Heart left ventricle (tissue), 16 donors: Measurements from ENCODE around the gene HPSE2. TPM values are rescaled to one million over a fixed set of nuclear protein-coding genes. Genes with fewer than 3 reads are reported as not detected.

ENCODE experiments used
- ATAC-seq, 4 donors: fragments of 200-7000 bp; cut with Tn5 transposase; one replicate each; pipeline ENCODE4 v1.9.1; 2020 to 2022; ENCODE audit warnings: moderate library complexity in 4 of 4, mild to moderate bottlenecking in 3 of 4, moderate number of reproducible peaks in 1 of 4
- DNase-seq, 5 donors: peaks; one replicate each; pipeline ENCODE4 v3.0.0-alpha.2; 2020
- H3K27ac ChIP-seq, 12 donors: fragments of 200-600 bp; sonication (generic) in 4 of 12; one replicate each; pipeline versions ENCODE4 v1.5.0 to v1.8.0; 2016 to 2022; ENCODE audit warnings: mild to moderate bottlenecking in 2 of 12
- H3K27me3 ChIP-seq, 9 donors: fragments of 200-600 bp; sonication (generic) in 2 of 9; one replicate each; pipeline versions ENCODE4 v1.5.1 to v1.8.0; 2016 to 2022; ENCODE audit warnings: mild to moderate bottlenecking in 3 of 9
- H3K36me3 ChIP-seq, 9 donors: fragments of 200-600 bp; sonication (generic) in 2 of 9; one replicate each; pipeline versions ENCODE4 v1.5.0 to v1.8.0; 2018 to 2022; ENCODE audit warnings: mild to moderate bottlenecking in 2 of 9
- H3K4me1 ChIP-seq, 12 donors: fragments of 200-600 bp; sonication (generic) in 4 of 12; one replicate each; pipeline versions ENCODE4 v1.5.0 to v1.8.0; 2016 to 2022; ENCODE audit warnings: mild to moderate bottlenecking in 3 of 12
- H3K4me3 ChIP-seq, 12 donors: fragments of 200-600 bp; sonication (generic) in 4 of 12; one replicate each; pipeline versions ENCODE4 v1.5.0 to v1.8.0; 2017 to 2022; ENCODE audit warnings: mild to moderate bottlenecking in 9 of 12, moderate library complexity in 4 of 12
- H3K9me3 ChIP-seq, 12 donors: fragments of 200-600 bp; sonication (generic) in 4 of 12; one replicate each; pipeline versions ENCODE4 v1.5.0 to v1.8.0; 2016 to 2022; ENCODE audit warnings: mild to moderate bottlenecking in 1 of 12
- POLR2A ChIP-seq, 2 donors: fragments of 450-650 bp; IDR thresholded peaks; one replicate each; pipeline ENCODE4 v1.6.1; 2017; ENCODE audit warnings: antibody characterized with exemption in 2 of 2, mild to moderate bottlenecking in 2 of 2, moderate library complexity in 2 of 2
- WGBS, 4 donors: extraction: QIAGEN DNeasy Blood & Tissue Kit in 2 of 4; methylation state at CpG; one replicate each; pipeline versions ENCODE4 v1.1.5 to v1.1.7; 2013 to 2018; 5-methylcytosine and 5-hydroxymethylcytosine counted together
- intact Hi-C, 10 donors: fragments of 100-400 bp; cut with DNase I; formaldehyde crosslinking; loops; one replicate each; pipeline versions ENCODE4 v1.11.1 to v1.14.2; 2022
- polyA plus RNA-seq, 2 donors: library from polyadenylated mRNA; stranded (reverse); fragments of 200-250 nt; gene quantifications; one replicate each; pipeline ENCODE4 v1.2.3, GENCODE V29; 2013
- total RNA-seq, 9 donors: library from RNA; depleted of rRNA in 2 of 9; stranded (reverse); fragments of >200 nt in 2 of 9; fragmentation: NEBNext Ultra II Directional in 3 of 9; extraction: Animal tissue kit (Norgen Biotek cat#: 25700) in 3 of 9; gene quantifications; one replicate each; pipeline versions ENCODE4 v1.1.0 to v1.2.4, GENCODE V29; 2016 to 2023
- TF ChIP-seq, protein P1 (sequence below), 12 donors: fragments of 200-600 bp; sonication (generic) in 4 of 12; IDR thresholded peaks; one replicate each; pipeline versions ENCODE4 v1.5.0 to v1.8.0; 2018 to 2022; ENCODE audit warnings: antibody characterized with exemption in 12 of 12, mild to moderate bottlenecking in 5 of 12
- donor health status: ischemic (EF 13 %, LVEDD 7.1; RV severe dilation, severe dysfunction).
- donor health status: healthy with polysubstance abuse.
- donor health status: DM: no; HTN: yes; CAD: no.
- donor health status: DM: no; HTN: no; CAD: no.
- donor health status: ischemic (EF 25% LVEDD 6.9; RV normal size, moderate dysfunction).
- donor health status: ischemic (EF 25% LVEDD 5.7; RV mildly dilated, moderate dysfunction).
- donor health status: healthy.
- donor health status: DM: yes; HTN: yes; CAD: no.
- donor health status: ischemic (EF 35%, LVEDD 5.7; RV mildly dilated, moderate dysfunction).
- donor health status: nonischemic (EF 11% LVEDD 7.7; RV severe dilation, severe dysfunction).
- donor health status: DM: yes; HTN: yes; CAD: no.
- donor health status: PGD.
- donor health status: ischemic (EF 29% LVEDD 5.4; RV normal size, mild dysfunction).
- donor health status: nonischemic (EF 23%, LVEDD 6.1; RV moderate dilation, normal function).

The HPSE2 gene
- total and polyA plus RNA-seq, 11 donors: 0.06 to 0.18 (median 0.12) TPM; not detected in 3

DNA sequence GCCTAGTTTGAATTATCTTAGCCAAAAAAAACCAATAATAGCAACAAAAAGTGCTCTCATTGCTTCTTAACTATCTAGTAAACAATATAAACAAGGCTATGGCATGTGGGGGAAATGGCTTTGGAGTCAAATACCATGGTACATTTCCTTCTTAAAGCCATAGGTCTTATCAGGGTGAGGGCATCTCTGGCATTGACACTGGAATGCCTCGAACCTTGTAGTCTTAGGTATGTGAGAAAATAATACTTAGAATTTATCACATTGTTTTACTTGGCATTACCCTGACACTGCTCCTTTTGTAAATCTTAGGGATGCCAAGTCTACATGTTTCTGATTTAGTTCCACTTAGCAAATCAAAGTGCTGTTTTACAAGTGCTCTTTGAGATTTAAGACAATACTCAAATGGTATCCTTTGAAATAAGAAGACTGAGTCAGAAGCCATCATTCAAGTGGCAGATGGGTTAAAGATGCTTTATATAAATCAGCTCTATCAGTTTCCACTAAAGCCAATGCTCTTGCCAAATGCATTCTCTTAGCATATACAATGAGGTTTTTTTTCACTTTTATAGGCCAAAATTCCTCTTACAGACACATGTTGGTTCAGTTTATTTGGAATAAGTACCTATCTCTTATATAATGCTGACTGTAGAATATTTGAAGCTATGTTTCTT is 155.2 kb downstream of the HPSE2 start:
- DNase-seq (no peak), ATAC-seq (no peak)
- no peaks in the 10 kb centered on the region for H3K36me3 ChIP-seq
- H3K27me3 ChIP-seq: no peaks in the 10 kb centered on the region
- no peaks in the 10 kb centered on the region for H3K4me1 ChIP-seq
- TF ChIP-seq, protein P1, sequence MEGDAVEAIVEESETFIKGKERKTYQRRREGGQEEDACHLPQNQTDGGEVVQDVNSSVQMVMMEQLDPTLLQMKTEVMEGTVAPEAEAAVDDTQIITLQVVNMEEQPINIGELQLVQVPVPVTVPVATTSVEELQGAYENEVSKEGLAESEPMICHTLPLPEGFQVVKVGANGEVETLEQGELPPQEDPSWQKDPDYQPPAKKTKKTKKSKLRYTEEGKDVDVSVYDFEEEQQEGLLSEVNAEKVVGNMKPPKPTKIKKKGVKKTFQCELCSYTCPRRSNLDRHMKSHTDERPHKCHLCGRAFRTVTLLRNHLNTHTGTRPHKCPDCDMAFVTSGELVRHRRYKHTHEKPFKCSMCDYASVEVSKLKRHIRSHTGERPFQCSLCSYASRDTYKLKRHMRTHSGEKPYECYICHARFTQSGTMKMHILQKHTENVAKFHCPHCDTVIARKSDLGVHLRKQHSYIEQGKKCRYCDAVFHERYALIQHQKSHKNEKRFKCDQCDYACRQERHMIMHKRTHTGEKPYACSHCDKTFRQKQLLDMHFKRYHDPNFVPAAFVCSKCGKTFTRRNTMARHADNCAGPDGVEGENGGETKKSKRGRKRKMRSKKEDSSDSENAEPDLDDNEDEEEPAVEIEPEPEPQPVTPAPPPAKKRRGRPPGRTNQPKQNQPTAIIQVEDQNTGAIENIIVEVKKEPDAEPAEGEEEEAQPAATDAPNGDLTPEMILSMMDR (IDR thresholded peaks at IDR 0.05): no peak
- TF ChIP-seq POLR2A (IDR thresholded peaks at IDR 0.05): no peak
- no peak overlapping the region for H3K4me3 ChIP-seq
- H3K9me3 ChIP-seq: peaks cover 0 to 3% (median 0%) of the 10 kb centered on the region in 12 donors
- no peak overlapping the region for H3K27ac ChIP-seq
- 46 to 58% (median 50%) methylated on average over 1 of the region's 1 CpG for WGBS, 4 donors
- intact Hi-C loops: no loop called here

DNA sequence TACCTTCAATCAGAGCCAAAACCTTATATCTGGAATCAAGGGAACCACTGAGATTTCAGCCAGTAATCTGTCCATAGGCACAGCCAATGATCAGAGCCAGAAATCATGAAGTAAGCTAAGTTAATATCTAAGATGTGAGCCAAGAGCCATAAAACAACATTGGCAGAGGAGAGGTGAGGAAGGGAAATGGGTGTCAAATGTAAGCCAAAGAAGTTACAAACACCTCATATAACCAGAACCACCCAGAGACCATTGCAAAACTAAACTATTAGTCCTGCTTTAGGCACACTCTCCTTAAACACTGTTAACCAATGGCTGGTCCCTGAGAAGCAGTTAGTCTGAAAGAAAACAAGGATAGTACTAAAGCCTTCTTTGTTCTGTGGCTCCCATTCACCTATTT is 173.1 kb downstream of the HPSE2 start:
- Histone ChIP-seq H3K4me3 (no peak overlapping the region), H3K36me3 (no peaks in the 10 kb centered on the region), H3K27ac (no peak overlapping the region), H3K9me3 (no peaks in the 10 kb centered on the region), H3K4me1 (no peaks in the 10 kb centered on the region), H3K27me3 (no peaks in the 10 kb centered on the region)
- no peak for ATAC-seq
- no peak for TF ChIP-seq POLR2A (IDR thresholded peaks at IDR 0.05)
- TF ChIP-seq, protein P1 (IDR thresholded peaks at IDR 0.05): no peak
- no peak for DNase-seq
- intact Hi-C loops: no loop called here

DNA sequence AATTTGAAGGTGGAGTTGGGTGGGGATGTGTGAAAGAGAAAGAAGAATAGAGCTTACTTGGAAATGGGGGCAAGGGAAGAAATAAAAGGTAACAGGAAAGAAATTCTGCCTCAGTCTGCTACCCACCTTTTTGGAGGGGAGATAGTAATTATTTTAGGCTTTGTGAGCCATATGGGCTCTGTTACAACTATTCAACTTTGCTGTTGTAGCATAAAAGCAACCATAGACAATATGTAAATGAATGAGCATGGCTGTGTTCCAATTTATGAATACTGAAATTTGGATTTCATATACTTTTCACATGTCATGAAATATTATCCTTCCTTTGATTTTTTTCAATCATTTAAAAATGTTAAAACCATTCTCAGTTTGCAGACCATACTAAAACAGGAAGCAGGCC is 176.9 kb downstream of the HPSE2 start:
- ATAC-seq (no peak), DNase-seq (no peak)
- H3K9me3 ChIP-seq: peaks cover 0 to 23% (median 0%) of the 10 kb centered on the region in 12 donors
- H3K27me3 ChIP-seq: no peaks in the 10 kb centered on the region
- H3K4me1 ChIP-seq: no peaks in the 10 kb centered on the region
- H3K36me3 ChIP-seq: no peaks in the 10 kb centered on the region
- TF ChIP-seq, protein P1 (IDR thresholded peaks at IDR 0.05): no peak
- no peak for TF ChIP-seq POLR2A (IDR thresholded peaks at IDR 0.05)
- intact Hi-C loops: no loop called here
- H3K4me3 ChIP-seq: no peak overlapping the region
- H3K27ac ChIP-seq: no peak overlapping the region

DNA sequence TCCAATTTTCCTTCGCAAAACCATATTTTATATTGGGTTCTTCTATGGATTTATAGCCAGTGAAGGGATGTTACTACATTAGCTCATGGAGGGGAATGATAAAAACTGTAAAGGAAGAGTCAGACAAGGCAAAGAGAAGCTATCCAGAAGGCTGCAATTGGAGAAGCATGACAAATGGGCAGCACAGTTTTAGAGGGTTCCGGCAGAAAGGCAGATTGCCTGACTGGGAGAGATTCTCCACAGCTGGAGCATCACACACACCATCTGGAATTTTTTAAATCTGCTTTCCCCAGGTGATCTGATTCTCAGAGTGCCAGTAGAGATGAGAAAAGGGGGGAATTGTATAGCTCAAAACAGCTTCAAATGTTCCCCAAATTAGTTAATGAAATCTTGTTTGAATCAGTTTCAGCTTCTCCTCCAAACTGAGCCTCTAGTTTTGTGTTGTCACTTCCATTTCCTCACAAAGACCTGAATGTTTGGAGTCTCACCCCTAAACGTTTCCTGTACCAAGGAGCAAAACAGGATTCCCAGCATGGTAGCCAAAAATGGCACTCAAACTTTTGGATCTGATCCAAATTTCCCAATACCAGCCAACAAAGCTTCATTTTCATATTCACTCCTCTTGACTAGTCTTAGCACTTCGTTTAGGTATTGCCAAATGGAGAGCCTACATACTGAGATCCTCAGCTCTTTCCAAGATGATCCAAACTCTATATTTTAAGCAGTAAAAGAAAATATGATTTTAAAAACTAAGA is 177.5 kb downstream of the HPSE2 start:
- TF ChIP-seq, protein P1 (IDR thresholded peaks at IDR 0.05): no peak
- TF ChIP-seq POLR2A (IDR thresholded peaks at IDR 0.05): no peak
- intact Hi-C loops: no loop called here
- no peak overlapping the region for H3K27ac ChIP-seq

More for the DNA sequence above, 177.5 kb downstream of the HPSE2 start:
- Histone ChIP-seq H3K4me3 (no peak overlapping the region), H3K9me3 (peaks cover 0 to 23% (median 0%) of the 10 kb centered on the region in 12 donors), H3K4me1 (no peaks in the 10 kb centered on the region), H3K27me3 (no peaks in the 10 kb centered on the region), H3K36me3 (no peaks in the 10 kb centered on the region)
- DNase-seq (no peak), ATAC-seq (no peak)
- 50 to 55% (median 55%) methylated on average over 4 of the region's 4 CpGs for WGBS, 4 donors
